Natural killer cell (primary cell): ENCODE data around the gene HMGB2. TPM values are rescaled to one million over a fixed set of nuclear protein-coding genes. Genes with fewer than 3 reads are reported as not detected.

Experiments used
- ATAC-seq, 3 donors: fragments of 150-1000 bp in 2 of 3; fragments of 200-7000 bp in 1 of 3; cut with Tn5 transposase; 1 replicate in 1 of 3; 2 replicates in 2 of 3; pipeline ENCODE4 v1.10.0; 2021; ENCODE audit warnings: mild to moderate bottlenecking in 2 of 3, moderate library complexity in 2 of 3
- DNase-seq, 2 donors: peaks; one replicate each; pipeline versions ENCODE4 v3.0.0 to v3.0.0-alpha.2; 2013 to 2021; ENCODE audit warnings: mixed read lengths in 1 of 2
- H3K27ac ChIP-seq: one replicate; pipeline ENCODE4 v1.5.1; 2013; ENCODE audit warnings: mild to moderate bottlenecking, low read length
- H3K27me3 ChIP-seq: one replicate; pipeline ENCODE4 v1.6.1; 2013; ENCODE audit warnings: low read length; ENCODE audit not compliant: control insufficient read depth, insufficient read depth
- H3K36me3 ChIP-seq: one replicate; pipeline ENCODE4 v1.6.1; 2013; ENCODE audit warnings: low read length; ENCODE audit not compliant: control insufficient read depth, insufficient read depth
- H3K4me1 ChIP-seq: one replicate; pipeline ENCODE4 v1.6.1; 2013; ENCODE audit warnings: low read length; ENCODE audit not compliant: control insufficient read depth, insufficient read depth
- H3K4me3 ChIP-seq: one replicate; pipeline ENCODE4 v1.5.1; 2013; ENCODE audit warnings: low read length
- H3K9me3 ChIP-seq: one replicate; pipeline ENCODE4 v1.6.1; 2013; ENCODE audit warnings: low read length; ENCODE audit not compliant: control insufficient read depth, insufficient read depth
- H3K27ac Mint-ChIP-seq, 2 donors: one replicate each; pipeline ENCODE4 v1.8.0; 2022; ENCODE audit warnings: mild to moderate bottlenecking in 2 of 2, mixed read lengths in 2 of 2, moderate library complexity in 1 of 2
- H3K27me3 Mint-ChIP-seq, 2 donors: one replicate each; pipeline ENCODE4 v1.8.0; 2022; ENCODE audit warnings: low read depth in 2 of 2, mixed read lengths in 2 of 2
- H3K36me3 Mint-ChIP-seq: one replicate; pipeline ENCODE4 v1.8.0; 2022; ENCODE audit warnings: mixed read lengths
- H3K4me1 Mint-ChIP-seq, 2 donors: one replicate each; pipeline ENCODE4 v1.8.0; 2022; ENCODE audit warnings: mixed read lengths in 2 of 2
- H3K4me3 Mint-ChIP-seq: one replicate; pipeline ENCODE4 v1.8.0; 2022; ENCODE audit warnings: mild to moderate bottlenecking, moderate library complexity, mixed read lengths
- H3K9me3 Mint-ChIP-seq, 2 donors: one replicate each; pipeline ENCODE4 v1.8.0; 2022; ENCODE audit warnings: mixed read lengths in 2 of 2
- CTCF ChIP-seq: fragments of 200-600 bp; IDR thresholded peaks from one replicate; pipeline ENCODE4 v1.8.0; 2022; ENCODE audit warnings: antibody characterized with exemption
- WGBS: methylation state at CpG from one replicate; pipeline ENCODE4 v1.1.7; 2013; ENCODE audit warnings: missing lambda C conversion rate; ENCODE audit not compliant: insufficient coverage; 5-methylcytosine and 5-hydroxymethylcytosine counted together
- intact Hi-C: fragments of 100-400 bp; cut with micrococcal nuclease; formaldehyde crosslinking; loops from one replicate; pipeline ENCODE4 v1.14.2; 2022
- total RNA-seq, 4 donors: library from RNA; stranded (reverse); fragments of 120-200 nt in 1 of 4; gene quantifications; one replicate each; pipeline versions ENCODE4 v1.2.3 to v1.2.4, GENCODE V29; 2013 to 2022

Gene HMGB2
- total RNA-seq, 3 donors from 2014 or later (not counting 1 experiment from before 2014, with no cell fraction given), result 145 to 214 (median 151) TPM

- ATAC-seq (no peak), DNase-seq (no peak)
- peak overlapping the region in 1 of 2 donors; percentile 11 for H3K27ac Mint-ChIP-seq
- no peaks in the 10 kb centered on the region for H3K4me1 ChIP-seq
- no peak overlapping the region for H3K27ac ChIP-seq
- no peaks in the 10 kb centered on the region for H3K9me3 ChIP-seq
- no peak for TF ChIP-seq CTCF
- no peak overlapping the region for H3K4me3 Mint-ChIP-seq
- intact Hi-C loops, result no loop called here
- no peak overlapping the region for H3K4me3 ChIP-seq
- 91% methylated on average over 3 of the region's 4 CpGs for WGBS
- peaks cover 16% of the 10 kb centered on the region for H3K36me3 ChIP-seq
- H3K9me3 Mint-ChIP-seq, result no peaks in the 10 kb centered on the region
- no peaks in the 10 kb centered on the region for H3K36me3 Mint-ChIP-seq
- H3K27me3 ChIP-seq, result no peaks in the 10 kb centered on the region
- H3K27me3 Mint-ChIP-seq, result no peaks in the 10 kb centered on the region
- H3K4me1 Mint-ChIP-seq, result peaks cover 0 to 5% of the 10 kb centered on the region in 2 donors
These were observed 22.8 kb downstream of the HMGB2 start for GRCh38 chr4:173311368-173311767.

GRCh38 chr4:173307778-173308177, 26.4 kb downstream of the HMGB2 start:
- H3K36me3 Mint-ChIP-seq, result peaks cover 11% of the 10 kb centered on the region
- ATAC-seq (no peak), DNase-seq (no peak)
- no peaks in the 10 kb centered on the region for H3K9me3 ChIP-seq
- H3K27ac ChIP-seq, result no peak overlapping the region
- H3K4me3 Mint-ChIP-seq, result no peak overlapping the region
- H3K27ac Mint-ChIP-seq, result no peak overlapping the region
- TF ChIP-seq CTCF, result no peak
- H3K36me3 ChIP-seq, result peaks cover 2% of the 10 kb centered on the region
- peaks cover 0 to 5% of the 10 kb centered on the region in 2 donors for H3K4me1 Mint-ChIP-seq
- H3K9me3 Mint-ChIP-seq, result no peaks in the 10 kb centered on the region
- 93% methylated on average over 3 of the region's 3 CpGs for WGBS
- H3K4me3 ChIP-seq, result no peak overlapping the region
- no peaks in the 10 kb centered on the region for H3K27me3 ChIP-seq
- no peaks in the 10 kb centered on the region for H3K4me1 ChIP-seq
- intact Hi-C loops, result no loop called here
- H3K27me3 Mint-ChIP-seq, result no peaks in the 10 kb centered on the region

GRCh38 chr4:173301518-173302201, 32.5 kb downstream of the HMGB2 start:
- Histone ChIP-seq H3K9me3 (no peaks in the 10 kb centered on the region), H3K4me3 (no peak overlapping the region), H3K27ac (no peak overlapping the region), H3K27me3 (no peaks in the 10 kb centered on the region), H3K4me1 (no peaks in the 10 kb centered on the region), H3K36me3 (peaks cover 2% of the 10 kb centered on the region)
- Mint-ChIP-seq H3K36me3 (peaks cover 11% of the 10 kb centered on the region), H3K27ac (no peak overlapping the region), H3K27me3 (no peaks in the 10 kb centered on the region), H3K4me3 (no peak overlapping the region), H3K4me1 (peaks cover 6% of the 10 kb centered on the region in 2 donors), H3K9me3 (no peaks in the 10 kb centered on the region)
- 50% methylated on average over 2 of the region's 5 CpGs for WGBS
- DNase-seq, result peak in 1 of 2 donors; percentile 58
- peak; percentile 81 for TF ChIP-seq CTCF
- peak in 1 of 3 donors; percentile 48 for ATAC-seq
- intact Hi-C loops, result loop anchor here (1.0 kb wide), 2 partner anchors 276 to 288 kb away; no protein-coding TSS in a partner anchor

- Histone ChIP-seq H3K27ac (no peak overlapping the region), H3K27me3 (no peaks in the 10 kb centered on the region), H3K9me3 (no peaks in the 10 kb centered on the region), H3K4me3 (no peak overlapping the region), H3K4me1 (no peaks in the 10 kb centered on the region), H3K36me3 (peaks cover 2% of the 10 kb centered on the region)
- DNase-seq, result no peak
- H3K9me3 Mint-ChIP-seq, result no peaks in the 10 kb centered on the region
- H3K4me3 Mint-ChIP-seq, result no peak overlapping the region
- H3K4me1 Mint-ChIP-seq, result peaks cover 0 to 4% of the 10 kb centered on the region in 2 donors
- no peaks in the 10 kb centered on the region for H3K27me3 Mint-ChIP-seq
- H3K27ac Mint-ChIP-seq, result no peak overlapping the region
- no peak for ATAC-seq
- 100% methylated on average over 1 of the region's 1 CpG for WGBS
- no peak for TF ChIP-seq CTCF
- intact Hi-C loops, result no loop called here
- H3K36me3 Mint-ChIP-seq, result no peaks in the 10 kb centered on the region
These were observed 39.7 kb downstream of the HMGB2 start for GRCh38 chr4:173294444-173294843.
